Activated T-cell treated with anti-CD3 and anti-CD28 coated beads, Interleukin-2, amount 50 U/mL, for 72 hours (primary cell): Measurements from ENCODE around the gene DCTN3. TPM values are rescaled to one million over a fixed set of nuclear protein-coding genes. Genes with fewer than 3 reads are reported as not detected.

Source experiments
- ATAC-seq, 2 donors: fragments of 150-1000 bp; cut with Tn5 transposase; replicated peaks in 1 of 2; 2 replicates each; pipeline ENCODE4 v1.10.0; 2021; ENCODE audit warnings: moderate library complexity in 2 of 2, mild to moderate bottlenecking in 1 of 2
- DNase-seq, 2 donors: peaks; one replicate each; pipeline ENCODE4 v3.0.0; 2021 to 2022; ENCODE audit warnings: mixed read lengths in 1 of 2
- H3K27ac Mint-ChIP-seq: one replicate; pipeline ENCODE4 v1.8.0; 2022; ENCODE audit warnings: mild to moderate bottlenecking, moderate library complexity, mixed read lengths
- H3K27me3 Mint-ChIP-seq: one replicate; pipeline ENCODE4 v1.8.0; 2022; ENCODE audit warnings: low read depth, mixed read lengths
- H3K36me3 Mint-ChIP-seq, 2 donors: one replicate each; pipeline ENCODE4 v1.8.0; 2022; ENCODE audit warnings: mixed read lengths in 2 of 2, mild to moderate bottlenecking in 1 of 2; ENCODE audit not compliant: insufficient read depth in 2 of 2
- H3K4me1 Mint-ChIP-seq: one replicate; pipeline ENCODE4 v1.8.0; 2022; ENCODE audit warnings: low read depth, mixed read lengths
- H3K4me3 Mint-ChIP-seq, 2 donors: one replicate each; pipeline ENCODE4 v1.8.0; 2022; ENCODE audit warnings: mild to moderate bottlenecking in 2 of 2, mixed read lengths in 2 of 2, moderate library complexity in 2 of 2
- H3K9me3 Mint-ChIP-seq, 2 donors: one replicate each; pipeline ENCODE4 v1.8.0; 2022; ENCODE audit warnings: mixed read lengths in 2 of 2
- total RNA-seq, 2 donors: library from RNA; stranded (reverse); gene quantifications; one replicate each; pipeline ENCODE4 v1.2.3, GENCODE V29; 2022

Gene DCTN3
- 10 to 100 TPM; 75.6 to 79.2 TPM for total RNA-seq

GRCh38 chr9:34620061-34620994 is at the start of gene DCTN3:
Gene DCTN3, minus strand, starts transcription at chr9:34620495. Its CDS starts 31 bp downstream, at chr9:34620464.
- Mint-ChIP-seq H3K4me1 (peaks cover 26% of the 10 kb centered on the region), H3K36me3 (peaks cover 2 to 3% of the 10 kb centered on the region in 2 donors), H3K4me3 (peak within 1 kb of the TSS; percentile 92 to 99), H3K9me3 (no peaks in the 10 kb centered on the region), H3K27me3 (peaks cover 28% of the 10 kb centered on the region), H3K27ac (peak within 1 kb of the TSS; percentile 26)
- peak; percentile 98 to 99 for ATAC-seq
- peak; percentile 90 to 95 for DNase-seq

DNA sequence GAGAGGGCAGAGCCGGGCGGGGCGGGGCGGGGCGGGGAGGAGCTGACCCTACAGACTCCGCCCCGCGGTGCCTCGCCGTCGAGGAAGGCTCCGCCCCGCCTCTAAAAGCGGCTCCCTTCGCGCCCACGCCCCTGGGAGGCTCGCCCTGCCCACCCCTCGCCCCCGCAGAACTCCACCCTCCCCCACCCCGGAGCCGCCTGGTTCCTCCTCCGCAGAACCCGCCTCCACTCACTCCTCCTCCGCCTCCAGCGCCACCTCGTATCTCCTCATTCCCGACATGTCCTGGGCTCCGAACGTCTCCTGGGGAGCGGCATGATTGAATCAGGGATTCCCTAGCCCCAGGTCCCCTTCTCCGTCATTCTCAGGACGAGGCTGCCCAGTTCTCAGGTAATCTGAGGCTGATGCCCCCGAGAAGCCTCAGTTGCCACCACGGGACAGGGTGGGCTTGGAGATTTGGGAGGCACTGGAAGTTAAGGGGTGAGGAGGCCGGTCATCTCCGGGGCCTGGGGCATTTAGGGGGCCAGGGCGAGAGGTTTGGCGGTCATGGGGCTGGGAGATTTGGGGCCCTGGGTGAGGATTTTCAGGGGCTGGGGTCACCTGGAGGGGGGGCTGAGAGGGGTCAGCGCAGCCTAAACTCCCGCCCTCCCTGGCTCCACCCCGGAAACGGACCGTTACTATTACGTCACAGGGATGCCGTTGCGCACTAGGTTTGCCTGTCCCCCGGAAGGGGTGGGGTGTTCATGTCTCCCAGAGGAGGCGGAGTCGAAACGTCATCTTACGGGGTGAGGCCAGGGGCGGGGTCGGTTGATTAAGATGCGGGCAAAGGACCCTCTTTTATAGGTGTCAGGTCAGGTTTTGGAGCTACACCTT is 45.3 kb upstream of the DCTN3 start:
- Mint-ChIP-seq H3K9me3 (peaks cover 3 to 8% of the 10 kb centered on the region in 2 donors), H3K27me3 (no peaks in the 10 kb centered on the region), H3K4me3 (peak overlapping the region; percentile 92), H3K36me3 (peaks cover 5 to 6% of the 10 kb centered on the region in 2 donors), H3K4me1 (peaks cover 37% of the 10 kb centered on the region), H3K27ac (peak overlapping the region; percentile 66)
- ATAC-seq: peak; percentile 83 to 84
- DNase-seq: peak; percentile 85 to 92

- peaks cover 5 to 6% of the 10 kb centered on the region in 2 donors for H3K36me3 Mint-ChIP-seq
- H3K4me3 Mint-ChIP-seq: peak overlapping the region; percentile 92
- H3K4me1 Mint-ChIP-seq: peaks cover 37% of the 10 kb centered on the region
- H3K27ac Mint-ChIP-seq: peak overlapping the region; percentile 74
- DNase-seq (no peak), ATAC-seq (peak; percentile 26 to 31)
- no peaks in the 10 kb centered on the region for H3K27me3 Mint-ChIP-seq
- H3K9me3 Mint-ChIP-seq: peaks cover 3 to 6% of the 10 kb centered on the region in 2 donors
These were observed 44.7 kb upstream of the DCTN3 start for GRCh38 chr9:34665067-34665380.

GRCh38 chr9:34664281-34665066 is 44.2 kb upstream of the DCTN3 start:
- H3K9me3 Mint-ChIP-seq: peaks cover 3 to 4% of the 10 kb centered on the region in 2 donors

DNA sequence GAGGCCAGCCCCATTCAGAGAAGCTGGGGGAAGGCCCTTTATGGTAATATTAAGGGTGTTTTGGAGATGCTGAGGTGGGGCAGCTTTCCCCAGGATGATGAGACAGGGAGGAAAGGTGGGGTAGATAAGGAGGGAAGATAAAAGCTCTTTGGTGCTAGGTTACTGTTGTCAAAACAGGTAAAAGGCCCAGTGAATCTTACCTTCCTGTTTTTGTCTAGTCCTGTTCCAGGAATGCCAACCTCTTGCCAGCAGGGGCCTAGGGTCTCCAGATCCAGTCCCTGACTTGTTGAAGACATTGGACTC is 43.0 kb upstream of the DCTN3 start:
- Mint-ChIP-seq H3K4me1 (peaks cover 46% of the 10 kb centered on the region), H3K36me3 (no peaks in the 10 kb centered on the region), H3K27ac (no peak overlapping the region), H3K27me3 (no peaks in the 10 kb centered on the region), H3K9me3 (no peaks in the 10 kb centered on the region), H3K4me3 (no peak overlapping the region)
- DNase-seq (no peak), ATAC-seq (no peak)

More at GRCh38 chr9:34664281-34665066, 44.2 kb upstream of the DCTN3 start:
- Mint-ChIP-seq H3K27ac (peak overlapping the region; percentile 74), H3K36me3 (peaks cover 5 to 6% of the 10 kb centered on the region in 2 donors), H3K27me3 (no peaks in the 10 kb centered on the region), H3K4me1 (peaks cover 40% of the 10 kb centered on the region), H3K4me3 (peak overlapping the region; percentile 92)
- peak; percentile 82 to 86 for DNase-seq
- peak; percentile 60 to 67 for ATAC-seq

DNA sequence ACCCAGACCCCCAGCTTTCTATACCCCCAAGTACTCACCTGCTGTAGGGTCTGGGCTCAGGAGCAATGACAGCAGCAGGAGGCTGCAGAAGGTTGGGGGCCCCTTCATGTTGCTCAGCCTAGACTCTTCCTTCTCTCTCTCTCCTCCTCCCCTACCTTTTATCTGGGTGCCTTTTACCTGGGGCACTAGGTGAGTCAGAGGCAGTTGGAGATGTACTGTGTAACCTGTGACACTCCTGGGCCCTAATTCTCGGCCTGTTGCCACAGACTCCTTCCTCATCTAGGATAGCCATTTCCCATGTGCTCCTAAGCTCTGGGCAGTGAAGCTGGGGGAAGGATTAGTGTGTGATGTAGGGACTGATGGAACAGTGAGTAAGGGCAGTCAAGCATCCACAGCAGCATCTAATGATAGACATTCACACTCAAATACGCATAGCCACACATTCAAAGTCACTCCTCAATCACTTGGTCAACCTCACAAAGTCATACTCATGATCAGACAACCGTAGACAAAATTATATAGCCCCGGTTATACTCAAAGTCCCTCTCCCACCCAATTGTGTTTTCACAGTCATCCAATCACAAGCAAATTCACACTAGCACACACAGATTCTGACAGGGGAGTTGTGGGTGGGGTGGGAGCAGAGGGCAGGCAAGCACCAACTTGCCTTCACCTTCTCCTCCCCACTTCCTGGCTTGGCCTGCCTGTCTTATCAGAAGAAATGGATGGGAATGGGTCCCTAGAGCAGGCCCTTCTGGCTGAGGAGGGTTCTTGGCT is 42.4 kb upstream of the DCTN3 start, which contains the start of gene CCL27:
Gene CCL27, minus strand, starts transcription at position 132 of the 777 bp plus-strand sequence. Its CDS starts 24 bp downstream, at position 108.
- DNase-seq (no peak), ATAC-seq (no peak)
- Mint-ChIP-seq H3K4me3 (peak within 1 kb of the TSS in 1 of 2 donors; percentile 19), H3K27ac (no peak within 1 kb of the TSS), H3K27me3 (no peaks in the 10 kb centered on the region), H3K36me3 (no peaks in the 10 kb centered on the region), H3K9me3 (no peaks in the 10 kb centered on the region), H3K4me1 (peaks cover 46% of the 10 kb centered on the region)

GRCh38 chr9:34659592-34660253 is 39.4 kb upstream of the DCTN3 start:
- no peaks in the 10 kb centered on the region for H3K9me3 Mint-ChIP-seq
- H3K36me3 Mint-ChIP-seq: no peaks in the 10 kb centered on the region
- no peak overlapping the region for H3K27ac Mint-ChIP-seq
- H3K4me3 Mint-ChIP-seq: no peak overlapping the region
- no peaks in the 10 kb centered on the region for H3K27me3 Mint-ChIP-seq
- ATAC-seq (no peak), DNase-seq (no peak)
- peaks cover 36% of the 10 kb centered on the region for H3K4me1 Mint-ChIP-seq

DNA sequence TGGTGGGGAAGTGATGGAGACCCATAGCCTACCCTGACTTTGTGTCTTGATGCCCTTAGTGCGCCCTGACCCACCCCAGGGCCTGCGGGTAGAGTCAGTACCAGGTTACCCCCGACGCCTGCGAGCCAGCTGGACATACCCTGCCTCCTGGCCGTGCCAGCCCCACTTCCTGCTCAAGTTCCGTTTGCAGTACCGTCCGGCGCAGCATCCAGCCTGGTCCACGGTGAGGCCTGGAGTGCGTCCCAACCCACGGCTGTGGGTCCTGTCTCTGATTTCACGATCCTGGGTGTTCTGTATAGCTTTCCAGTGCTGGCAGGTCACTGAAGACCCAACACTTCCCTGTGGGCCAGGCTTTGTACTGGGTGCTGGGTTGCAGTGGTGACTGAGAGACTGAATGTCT is 38.2 kb upstream of the DCTN3 start:
- Mint-ChIP-seq H3K9me3 (no peaks in the 10 kb centered on the region), H3K36me3 (no peaks in the 10 kb centered on the region), H3K27ac (no peak overlapping the region), H3K27me3 (no peaks in the 10 kb centered on the region), H3K4me1 (peaks cover 23% of the 10 kb centered on the region), H3K4me3 (no peak overlapping the region)
- ATAC-seq (no peak), DNase-seq (no peak)

- DNase-seq (no peak), ATAC-seq (no peak)
- Mint-ChIP-seq H3K4me1 (peaks cover 24% of the 10 kb centered on the region), H3K9me3 (no peaks in the 10 kb centered on the region), H3K27ac (no peak overlapping the region), H3K36me3 (no peaks in the 10 kb centered on the region), H3K4me3 (no peak overlapping the region), H3K27me3 (no peaks in the 10 kb centered on the region)
These were observed 36.7 kb upstream of the DCTN3 start for GRCh38 chr9:34656992-34657391.

GRCh38 chr9:34655394-34655793 is 35.1 kb upstream of the DCTN3 start:
- Mint-ChIP-seq H3K27ac (no peak overlapping the region), H3K9me3 (no peaks in the 10 kb centered on the region), H3K27me3 (no peaks in the 10 kb centered on the region), H3K4me3 (no peak overlapping the region), H3K4me1 (peaks cover 28% of the 10 kb centered on the region), H3K36me3 (no peaks in the 10 kb centered on the region)
- ATAC-seq (no peak), DNase-seq (no peak)

- Mint-ChIP-seq H3K27ac (no peak overlapping the region), H3K9me3 (no peaks in the 10 kb centered on the region), H3K36me3 (peaks cover 0 to 1% of the 10 kb centered on the region in 2 donors), H3K4me3 (no peak overlapping the region), H3K4me1 (peaks cover 26% of the 10 kb centered on the region), H3K27me3 (no peaks in the 10 kb centered on the region)
- ATAC-seq (no peak), DNase-seq (no peak)
These were observed 34.2 kb upstream of the DCTN3 start for GRCh38 chr9:34654323-34655051.
